GM10248 (cell line): ENCODE measurements around the gene DAND5.

Experiments used
- CTCF ChIA-PET: fragments of 300-600 bp; sonication (Branson Sonifier 250); formaldehyde crosslinking; extraction: SDS; loops from one replicate; lab custom pipeline; 2021; ENCODE audit warnings: antibody characterized with exemption; lab: Yijun Ruan, JAX
- POLR2A ChIA-PET: fragments of 350-650 bp; sonication (Branson Sonifier 250); formaldehyde crosslinking; extraction: SDS; loops from one replicate; lab custom pipeline; 2020; ENCODE audit warnings: antibody characterized with exemption; lab: Yijun Ruan, JAX
- DNase-seq: peaks from one replicate; pipeline ENCODE4 v3.0.0; 2012; ENCODE audit errors: extremely low spot score
- TF ChIP-seq, protein P1 (sequence below): IDR thresholded peaks from 2 replicates; pipeline ENCODE4 v1.5.1; 2012; ENCODE audit warnings: mild to moderate bottlenecking, low read depth; ENCODE audit errors: extremely low read depth, missing control alignments, control extremely low read depth

Gene DAND5

DNA sequence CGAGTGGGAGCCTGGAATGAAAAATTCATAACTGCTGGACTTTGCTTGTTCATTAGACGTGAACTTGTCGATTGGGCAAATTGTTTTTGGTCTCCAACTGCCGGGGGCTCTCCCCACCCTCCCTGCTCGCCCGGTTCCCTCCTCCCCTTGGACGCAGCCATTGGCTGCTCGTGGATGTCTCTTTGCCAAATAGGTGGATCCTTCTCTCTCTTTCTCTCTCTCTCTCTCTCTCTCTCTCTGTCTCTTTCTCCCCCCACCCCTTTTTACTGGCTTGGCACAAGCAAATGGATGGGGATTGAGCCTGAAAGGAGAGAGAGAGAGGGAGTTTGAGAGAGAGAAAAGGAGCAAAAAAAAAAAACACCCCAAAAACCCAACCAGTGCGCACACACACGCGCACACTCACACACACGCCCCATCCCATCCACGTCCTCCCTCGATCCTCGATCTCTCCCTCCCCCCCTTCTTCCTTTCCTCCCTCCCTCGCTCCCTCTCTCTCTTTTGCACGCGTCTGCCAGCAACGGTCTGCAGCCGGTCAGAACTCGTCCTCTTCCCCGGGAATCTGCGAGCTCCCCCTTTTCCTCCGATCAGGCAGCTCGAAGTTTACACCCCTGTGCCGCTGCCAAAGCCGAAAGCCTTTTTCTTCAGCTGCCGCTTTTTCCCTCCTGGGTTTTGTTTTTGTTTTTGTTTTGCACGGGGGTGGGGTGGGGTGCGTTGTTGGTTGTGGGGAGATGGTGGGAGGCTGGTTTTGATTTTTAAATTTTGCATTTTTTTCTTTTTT lies 53.7 kb downstream of the DAND5 start:
- DNase-seq, result peak; percentile 56
- ChIA-PET POLR2A (no interaction called here), CTCF (interaction anchor here (0.8 to 3.6 kb wide), 5 partner anchors 7 to 71 kb away, joined by 3 to 23 read pairs (median 9); no protein-coding TSS in a partner anchor)
- TF ChIP-seq, protein P1, sequence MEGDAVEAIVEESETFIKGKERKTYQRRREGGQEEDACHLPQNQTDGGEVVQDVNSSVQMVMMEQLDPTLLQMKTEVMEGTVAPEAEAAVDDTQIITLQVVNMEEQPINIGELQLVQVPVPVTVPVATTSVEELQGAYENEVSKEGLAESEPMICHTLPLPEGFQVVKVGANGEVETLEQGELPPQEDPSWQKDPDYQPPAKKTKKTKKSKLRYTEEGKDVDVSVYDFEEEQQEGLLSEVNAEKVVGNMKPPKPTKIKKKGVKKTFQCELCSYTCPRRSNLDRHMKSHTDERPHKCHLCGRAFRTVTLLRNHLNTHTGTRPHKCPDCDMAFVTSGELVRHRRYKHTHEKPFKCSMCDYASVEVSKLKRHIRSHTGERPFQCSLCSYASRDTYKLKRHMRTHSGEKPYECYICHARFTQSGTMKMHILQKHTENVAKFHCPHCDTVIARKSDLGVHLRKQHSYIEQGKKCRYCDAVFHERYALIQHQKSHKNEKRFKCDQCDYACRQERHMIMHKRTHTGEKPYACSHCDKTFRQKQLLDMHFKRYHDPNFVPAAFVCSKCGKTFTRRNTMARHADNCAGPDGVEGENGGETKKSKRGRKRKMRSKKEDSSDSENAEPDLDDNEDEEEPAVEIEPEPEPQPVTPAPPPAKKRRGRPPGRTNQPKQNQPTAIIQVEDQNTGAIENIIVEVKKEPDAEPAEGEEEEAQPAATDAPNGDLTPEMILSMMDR, result no peak

DNA sequence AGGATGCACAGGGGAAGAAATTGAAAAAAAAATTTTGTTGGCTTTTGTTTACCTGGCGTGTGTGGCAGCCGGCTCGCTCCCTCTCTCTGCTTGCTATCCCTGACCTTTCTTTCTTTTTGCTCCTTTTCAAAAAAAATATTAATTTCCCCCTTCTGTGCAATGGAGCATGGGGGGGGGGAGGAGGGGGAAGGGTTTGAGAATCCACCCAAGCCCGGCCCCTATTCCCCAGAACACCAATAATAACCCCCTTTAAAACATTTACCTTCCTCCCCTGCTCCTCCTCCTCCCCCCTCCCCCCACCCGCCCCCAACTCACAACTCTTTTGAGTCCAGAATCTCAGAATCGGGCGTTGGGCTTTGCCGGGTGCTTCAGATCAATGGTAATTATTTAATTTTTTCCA lies 54.3 kb downstream of the DAND5 start:
- DNase-seq, result no peak
- POLR2A ChIA-PET, result no interaction called here
- TF ChIP-seq, protein P1, result no peak
- CTCF ChIA-PET, result interaction anchor here (0.8 to 3.6 kb wide), 3 partner anchors 38 to 70 kb away, joined by 3 to 23 read pairs (median 3); no protein-coding TSS in a partner anchor
